Vagina (tissue), 2 donors: Measurements from ENCODE around the gene HSD17B10. TPM values are rescaled to one million over a fixed set of nuclear protein-coding genes. Genes with fewer than 3 reads are reported as not detected.

Source experiments
- DNase-seq, 2 donors: peaks; one replicate each; pipeline ENCODE4 v3.0.0-alpha.2; 2017; ENCODE audit errors: extremely low spot score in 2 of 2
- H3K27ac ChIP-seq: fragments of 200-600 bp; sonication (generic); one replicate; pipeline ENCODE4 v1.5.1; 2019
- H3K27me3 ChIP-seq: fragments of 200-600 bp; sonication (generic); one replicate; pipeline ENCODE4 v1.5.1; 2019
- H3K36me3 ChIP-seq, 2 donors: fragments of 200-600 bp; sonication (generic); one replicate each; pipeline ENCODE4 v1.5.1; 2017 to 2019
- H3K4me1 ChIP-seq: fragments of 200-600 bp; sonication (generic); one replicate; pipeline ENCODE4 v1.5.1; 2019
- H3K4me3 ChIP-seq, 2 donors: fragments of 200-600 bp; sonication (generic); 1 replicate in 1 of 2; 2 replicates in 1 of 2; pipeline ENCODE4 v1.5.1; 2016 to 2019
- H3K9me3 ChIP-seq: fragments of 200-600 bp; sonication (generic); one replicate; pipeline ENCODE4 v1.5.1; 2019
- CTCF ChIP-seq, 3 experiments: fragments of 450-650 bp in 2 of 3; fragments of 200-600 bp in 1 of 3; sonication (generic) in 1 of 3; IDR thresholded peaks; one replicate each; pipeline ENCODE4 v1.5.1; 2017 to 2019; ENCODE audit warnings: antibody characterized with exemption in 3 of 3, mild to moderate bottlenecking in 2 of 3, moderate library complexity in 2 of 3
- POLR2A ChIP-seq, 2 donors: fragments of 450-650 bp; IDR thresholded peaks; one replicate each; pipeline ENCODE4 v1.6.1; 2017; ENCODE audit warnings: antibody characterized with exemption in 2 of 2, mild to moderate bottlenecking in 2 of 2, moderate library complexity in 2 of 2
- POLR2AphosphoS5 ChIP-seq, 2 donors: sonication (generic); formaldehyde crosslinking; IDR thresholded peaks; one replicate each; pipeline ENCODE4 v1.9.0; 2017; ENCODE audit warnings: antibody characterized with exemption in 2 of 2, mild to moderate bottlenecking in 2 of 2, low read depth in 1 of 2; ENCODE audit not compliant: insufficient read depth in 1 of 2
- intact Hi-C: fragments of 100-400 bp; cut with DNase I; formaldehyde crosslinking; loops from one replicate; pipeline ENCODE4 v1.15.1; 2023
- total RNA-seq: library from RNA; depleted of rRNA; stranded (reverse); fragments of >200 nt; gene quantifications from one replicate; pipeline ENCODE4 v1.2.3, GENCODE V29; 2016

The HSD17B10 gene
- total RNA-seq, 1 donor from 2014 or later, result 42.0 TPM

GRCh38 chrX:53442322-53442631 lies 8.1 kb upstream of the HSD17B10 start:
- TF ChIP-seq CTCF (IDR thresholded peaks at IDR 0.05) (no peak), POLR2A (IDR thresholded peaks at IDR 0.05) (no peak), POLR2AphosphoS5 (IDR thresholded peaks at IDR 0.05; ENCODE audit: insufficient read depth in 1 of 2, low read depth in 1 of 2) (no peak)
- no peak for DNase-seq
- H3K27ac ChIP-seq, result no peak overlapping the region
- H3K36me3 ChIP-seq, result no peaks in the 10 kb centered on the region
- H3K4me3 ChIP-seq, result no peak overlapping the region
- H3K27me3 ChIP-seq, result no peaks in the 10 kb centered on the region
- intact Hi-C loops, result no loop called here
- no peaks in the 10 kb centered on the region for H3K9me3 ChIP-seq
- H3K4me1 ChIP-seq, result peaks cover 5% of the 10 kb centered on the region

GRCh38 chrX:53441531-53442321 lies 7.6 kb upstream of the HSD17B10 start:
- no peak for TF ChIP-seq CTCF (IDR thresholded peaks at IDR 0.05)
- peak in 1 of 2 donors; percentile 26 for TF ChIP-seq POLR2AphosphoS5 (IDR thresholded peaks at IDR 0.05; ENCODE audit: insufficient read depth in 1 of 2, low read depth in 1 of 2)
- peaks cover 5% of the 10 kb centered on the region for H3K4me1 ChIP-seq
- H3K36me3 ChIP-seq, result no peaks in the 10 kb centered on the region
- H3K4me3 ChIP-seq, result peak overlapping the region; percentile 28 to 35
- intact Hi-C loops, result no loop called here
- H3K27ac ChIP-seq, result peak overlapping the region; percentile 68
- no peaks in the 10 kb centered on the region for H3K9me3 ChIP-seq
- DNase-seq, result no peak
- no peaks in the 10 kb centered on the region for H3K27me3 ChIP-seq

- H3K27me3 ChIP-seq, result no peaks in the 10 kb centered on the region
- DNase-seq, result no peak
- no peaks in the 10 kb centered on the region for H3K36me3 ChIP-seq
- intact Hi-C loops, result no loop called here
- H3K9me3 ChIP-seq, result no peaks in the 10 kb centered on the region
- H3K4me1 ChIP-seq, result peaks cover 5% of the 10 kb centered on the region
- H3K27ac ChIP-seq, result peak overlapping the region; percentile 68
- TF ChIP-seq POLR2A (IDR thresholded peaks at IDR 0.05), result no peak
- TF ChIP-seq CTCF (IDR thresholded peaks at IDR 0.05), result no peak
- TF ChIP-seq POLR2AphosphoS5 (IDR thresholded peaks at IDR 0.05; ENCODE audit: insufficient read depth in 1 of 2, low read depth in 1 of 2), result peak; percentile 59 to 83
- peak overlapping the region; percentile 28 to 35 for H3K4me3 ChIP-seq
Observed at GRCh38 chrX:53440621-53441517, 6.7 kb upstream of the HSD17B10 start.

- intact Hi-C loops, result no loop called here
- Histone ChIP-seq H3K27me3 (no peaks in the 10 kb centered on the region), H3K36me3 (no peaks in the 10 kb centered on the region), H3K4me1 (peaks cover 5% of the 10 kb centered on the region), H3K27ac (peak overlapping the region; percentile 68), H3K9me3 (no peaks in the 10 kb centered on the region), H3K4me3 (peak overlapping the region; percentile 28 to 35)
- TF ChIP-seq POLR2A (IDR thresholded peaks at IDR 0.05), result no peak
- no peak for TF ChIP-seq CTCF (IDR thresholded peaks at IDR 0.05)
- no peak for TF ChIP-seq POLR2AphosphoS5 (IDR thresholded peaks at IDR 0.05; ENCODE audit: insufficient read depth in 1 of 2, low read depth in 1 of 2)
- DNase-seq, result no peak
Observed at GRCh38 chrX:53440101-53440500, 5.9 kb upstream of the HSD17B10 start.
